C4-2B (cell line): Measurements from ENCODE around the gene CHMP4A.

Experiments used
- H3K27ac ChIP-seq: fragments of 450-650 bp; 2 replicates; pipeline ENCODE4 v1.5.1; 2017
- CTCF ChIP-seq: fragments of 450-650 bp; conservative IDR thresholded peaks from 2 replicates; pipeline ENCODE4 v1.5.1; 2017; ENCODE audit warnings: mild to moderate bottlenecking
- ZFX ChIP-seq: fragments of 450-650 bp; IDR thresholded peaks from 2 replicates; pipeline ENCODE4 v1.6.1; 2017

Gene CHMP4A

DNA sequence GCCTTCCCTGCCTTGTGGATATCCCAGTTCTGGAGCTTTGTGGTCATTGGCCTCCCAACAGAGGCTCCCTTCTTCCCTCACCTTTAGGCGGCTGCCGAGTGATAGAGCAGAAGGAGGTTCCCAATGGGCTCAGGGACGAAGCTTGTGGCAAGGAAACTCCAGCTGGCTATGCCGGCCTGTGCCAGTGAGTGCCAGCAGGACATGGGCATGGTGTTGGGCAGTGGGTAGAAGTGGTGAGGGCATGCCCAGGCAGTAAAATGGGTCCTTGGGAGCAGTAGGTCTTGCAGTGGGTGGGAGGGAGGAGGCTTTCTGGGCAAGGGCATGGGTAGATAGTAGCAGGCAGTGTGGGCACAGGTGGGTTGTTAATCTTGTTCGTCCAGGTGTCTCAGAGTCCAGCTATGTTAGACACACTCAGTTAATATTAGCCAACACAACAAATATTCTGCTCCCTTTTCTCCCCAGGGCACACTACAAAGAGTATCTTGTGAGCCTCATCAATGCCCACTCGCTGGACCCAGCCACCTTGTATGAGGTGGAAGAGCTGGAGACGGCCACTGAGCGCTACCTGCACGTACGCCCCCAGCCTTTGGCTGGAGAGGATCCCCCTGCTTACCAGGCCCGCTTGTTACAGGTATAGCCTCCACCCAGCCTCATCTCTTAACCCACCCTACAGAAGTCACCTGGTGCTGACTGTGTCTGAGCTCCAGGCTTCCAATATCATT is 53.4 kb downstream of the CHMP4A start:
- H3K27ac ChIP-seq, result no peak overlapping the region
- TF ChIP-seq CTCF, result no peak
- no peak for TF ChIP-seq ZFX
